ENCODE results near the gene VPS4B. TPM values are rescaled to one million over a fixed set of nuclear protein-coding genes. Genes with fewer than 3 reads are reported as not detected.
"Not testable (repeated sequence)": the region's sequence is repeated elsewhere in the genome, so short reads cannot be mapped to it uniquely, and the experiment has no call there.

VPS4B gene
- total RNA-seq, 1 donor from 2014 or later: 78.8 TPM

DNA sequence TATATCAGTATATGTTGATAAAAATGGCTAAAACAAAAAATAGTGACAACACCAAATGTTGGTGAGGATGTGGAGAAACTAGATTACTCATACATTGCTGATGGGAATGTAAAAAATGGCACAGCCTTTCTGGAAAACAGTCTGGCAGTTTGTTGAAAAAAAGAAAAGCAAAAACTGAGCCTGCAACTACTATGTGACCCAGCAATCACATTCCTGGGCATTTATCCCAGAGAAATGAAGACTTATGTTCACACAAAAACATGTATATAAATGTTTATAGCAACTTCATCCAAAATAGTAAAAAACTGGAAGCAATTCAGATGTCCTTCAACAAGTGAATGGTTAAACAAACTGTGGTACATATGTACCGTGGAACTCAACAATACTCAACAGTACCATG lies 47.7 kb downstream of the VPS4B start:
- intact Hi-C loops (cut with micrococcal nuclease): no loop called here

DNA sequence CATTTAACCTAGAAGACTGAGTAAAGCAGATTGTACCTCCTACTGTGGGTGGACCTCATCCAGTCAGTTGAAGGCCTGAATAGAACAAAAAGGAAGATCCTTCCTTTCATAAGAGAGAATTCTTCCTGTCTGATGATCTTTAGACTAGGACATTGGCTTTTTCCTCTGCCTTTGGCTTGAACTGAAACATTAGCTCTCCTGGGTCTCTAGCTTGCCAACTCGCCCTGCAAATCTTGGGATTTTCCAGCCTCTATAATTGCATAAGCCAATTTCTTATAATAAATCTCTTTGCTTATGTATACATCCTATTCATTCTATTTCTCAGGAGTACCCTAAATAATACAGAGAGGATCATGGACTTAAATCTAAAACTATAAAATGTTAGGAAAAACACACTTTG lies 49.1 kb downstream of the VPS4B start:
- intact Hi-C loops (cut with micrococcal nuclease): no loop called here

DNA sequence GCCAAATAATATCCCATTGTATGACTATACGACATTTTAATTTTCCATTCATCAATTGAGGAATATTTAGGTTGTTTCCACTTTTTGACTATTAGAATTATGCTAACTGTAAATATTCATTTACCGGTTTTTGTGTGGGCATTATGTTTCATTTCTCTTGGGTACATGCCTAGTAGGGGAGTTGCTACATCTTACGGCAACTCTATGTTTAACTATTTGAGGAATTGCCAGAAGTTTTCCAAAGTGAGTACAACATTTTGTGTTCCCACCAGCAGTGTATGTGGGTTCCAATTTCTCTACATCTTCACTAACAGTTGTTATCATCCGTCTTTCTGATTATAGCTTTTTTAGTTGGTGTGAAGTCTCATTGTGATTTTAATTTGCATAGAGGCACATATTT lies 53.7 kb downstream of the VPS4B start:
- intact Hi-C loops (cut with micrococcal nuclease): loop anchor here (5.0 kb wide), 2 partner anchors 34 to 1181 kb away; partner anchors contain the start of genes PIGN and RELCH

DNA sequence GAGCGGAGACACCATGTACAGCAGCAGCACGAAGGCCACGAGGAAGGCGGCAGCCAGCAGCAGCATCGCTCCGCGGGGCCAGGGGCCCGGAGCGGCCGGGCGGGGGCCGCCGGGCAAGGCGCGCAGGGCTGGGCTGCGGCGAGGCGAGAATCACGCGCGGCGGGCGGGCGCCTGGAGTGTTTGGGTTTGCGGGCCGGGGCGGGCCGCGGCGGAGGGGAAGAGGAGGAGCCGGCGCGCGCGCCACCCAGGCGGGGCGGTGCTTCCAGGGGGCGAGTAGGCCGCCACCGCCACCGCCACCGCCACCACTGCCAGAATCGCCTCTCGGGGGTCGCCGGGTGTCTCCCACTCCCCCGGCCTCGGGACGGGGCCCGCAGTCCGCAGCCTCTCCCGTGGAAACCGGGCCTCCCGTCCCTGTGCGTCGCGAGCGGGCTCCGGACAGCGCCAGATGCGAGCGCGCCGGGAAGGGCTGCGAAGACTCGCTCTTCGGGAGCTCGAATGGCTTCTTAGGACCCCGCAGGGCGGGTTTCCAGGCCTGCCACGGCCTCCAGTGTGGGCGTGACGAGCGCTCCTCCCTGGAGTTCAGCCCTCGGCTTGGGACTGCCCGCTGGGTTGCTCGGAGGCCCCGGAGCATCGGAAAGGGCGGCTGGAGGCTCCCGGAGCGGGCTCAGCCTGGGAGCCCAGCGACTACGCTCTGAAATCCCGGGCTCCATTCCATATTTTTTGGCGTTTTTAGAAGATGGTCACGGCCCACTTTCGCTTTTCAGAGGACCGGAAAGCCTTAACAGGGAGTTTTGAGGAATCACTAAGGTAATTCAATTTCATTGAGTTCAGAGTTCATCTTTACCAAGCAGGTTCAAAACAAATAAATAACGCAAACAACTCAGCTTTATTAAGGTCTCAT lies 55.0 kb downstream of the VPS4B start, which contains the start of gene KDSR:
Gene KDSR, minus strand, starts transcription at position 154 of the 901 bp plus-strand sequence. Its CDS starts 88 bp downstream, at position 66.
- intact Hi-C loops (cut with micrococcal nuclease): loop anchor here (1.0 to 5.0 kb wide), 7 partner anchors 12 to 1180 kb away; partner anchors contain the start of genes PHLPP1, PIGN, RELCH and VPS4B

DNA sequence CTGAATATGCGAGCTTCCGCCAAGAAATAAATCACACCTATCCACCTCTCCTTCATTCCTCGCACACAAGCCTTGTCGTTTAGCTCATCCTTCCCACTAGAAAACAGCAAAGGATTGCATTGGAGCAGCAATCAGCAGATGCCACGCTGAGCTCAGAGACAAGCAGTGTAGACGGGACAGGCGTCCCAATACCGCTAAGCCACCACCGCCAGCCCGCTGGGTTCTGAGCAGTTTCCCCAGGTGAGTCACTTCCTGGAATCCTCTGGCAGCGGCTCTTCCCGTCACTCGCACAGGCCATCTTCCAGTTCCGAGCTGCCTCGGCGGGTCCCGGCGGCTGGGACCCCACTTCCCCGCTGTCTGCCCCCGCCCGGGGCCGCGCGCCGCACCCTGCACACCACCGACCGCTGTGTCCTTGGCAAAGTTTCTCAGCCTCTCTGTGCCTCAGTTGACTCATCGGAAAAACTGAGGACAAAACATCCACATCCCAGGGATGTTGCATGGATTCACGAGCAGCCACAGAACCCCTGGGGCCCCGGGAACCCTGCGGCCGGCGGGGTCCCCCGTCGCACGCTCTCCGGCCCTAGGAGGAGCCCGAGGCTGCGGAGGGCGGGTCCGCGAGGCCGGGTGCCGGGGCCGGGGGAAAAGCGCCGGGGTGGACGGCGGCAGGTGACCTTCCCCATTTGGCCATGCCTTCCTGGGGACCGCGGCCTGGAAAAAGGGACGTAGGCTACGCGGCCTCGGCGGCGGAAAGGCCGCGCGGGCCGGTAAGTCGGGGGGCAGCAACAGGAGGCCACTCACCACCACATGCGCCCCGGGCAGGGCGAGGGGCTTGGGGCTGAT lies 55.8 kb downstream of the VPS4B start:
- intact Hi-C loops (cut with micrococcal nuclease): loop anchor here (1.0 to 5.0 kb wide), 8 partner anchors 13 to 1179 kb away; partner anchors contain the start of genes PHLPP1, PIGN, RELCH and VPS4B

DNA sequence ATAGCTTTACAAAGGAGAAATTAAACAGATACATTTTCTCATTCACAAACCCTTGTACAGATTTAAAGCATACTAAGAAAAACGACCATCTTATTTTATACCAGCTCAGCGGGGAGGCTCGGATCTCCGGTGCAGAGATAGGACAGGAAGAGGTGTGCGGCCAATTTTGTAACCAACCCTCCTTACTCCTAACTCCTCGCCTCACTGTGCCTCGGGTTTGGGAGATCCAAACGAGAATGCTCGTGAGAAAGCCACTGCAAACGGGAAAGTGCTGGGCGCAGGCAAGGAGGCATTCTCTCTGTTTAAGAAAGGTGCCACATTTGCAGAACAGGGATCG lies 56.4 kb downstream of the VPS4B start:
- intact Hi-C loops (cut with micrococcal nuclease): loop anchor here (1.0 to 5.0 kb wide), 6 partner anchors 36 to 1179 kb away; partner anchors contain the start of genes PHLPP1, PIGN and RELCH

DNA sequence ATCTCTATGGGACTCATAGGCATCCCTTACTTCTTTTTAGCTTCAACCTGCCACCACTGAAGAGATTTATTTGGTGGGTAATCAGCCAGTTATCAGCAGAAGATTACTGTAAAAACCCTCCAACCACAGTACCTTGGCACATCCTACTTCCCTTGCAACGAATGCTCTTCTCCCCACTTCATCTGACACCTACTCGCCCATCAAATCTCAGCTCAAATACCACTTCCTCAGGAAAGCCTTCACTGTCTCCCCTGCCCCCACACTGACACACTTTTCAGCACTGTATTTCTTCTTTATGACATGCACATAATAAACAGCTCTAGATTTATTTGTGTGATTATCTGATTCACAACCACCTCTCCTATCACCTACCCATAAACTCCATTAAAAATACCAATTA lies 58.3 kb downstream of the VPS4B start:
- intact Hi-C loops (cut with micrococcal nuclease): no loop called here

DNA sequence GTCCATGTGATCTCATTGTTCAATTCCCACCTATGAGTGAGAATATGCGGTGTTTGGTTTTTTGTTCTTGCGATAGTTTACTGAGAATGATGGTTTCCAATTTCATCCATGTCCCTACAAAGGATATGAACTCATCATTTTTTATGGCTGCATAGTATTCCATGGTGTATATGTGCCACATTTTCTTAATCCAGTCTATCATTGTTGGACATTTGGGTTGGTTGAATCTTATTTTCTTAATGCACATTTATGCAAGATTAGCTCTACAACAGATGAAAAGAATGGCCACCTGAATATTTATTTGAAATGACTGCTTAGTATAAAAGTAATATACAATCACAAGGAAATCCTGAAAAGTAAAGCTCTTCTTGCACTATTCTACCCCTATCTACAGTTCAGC lies 58.9 kb downstream of the VPS4B start:
- intact Hi-C loops (cut with micrococcal nuclease): not testable (repeated sequence)

DNA sequence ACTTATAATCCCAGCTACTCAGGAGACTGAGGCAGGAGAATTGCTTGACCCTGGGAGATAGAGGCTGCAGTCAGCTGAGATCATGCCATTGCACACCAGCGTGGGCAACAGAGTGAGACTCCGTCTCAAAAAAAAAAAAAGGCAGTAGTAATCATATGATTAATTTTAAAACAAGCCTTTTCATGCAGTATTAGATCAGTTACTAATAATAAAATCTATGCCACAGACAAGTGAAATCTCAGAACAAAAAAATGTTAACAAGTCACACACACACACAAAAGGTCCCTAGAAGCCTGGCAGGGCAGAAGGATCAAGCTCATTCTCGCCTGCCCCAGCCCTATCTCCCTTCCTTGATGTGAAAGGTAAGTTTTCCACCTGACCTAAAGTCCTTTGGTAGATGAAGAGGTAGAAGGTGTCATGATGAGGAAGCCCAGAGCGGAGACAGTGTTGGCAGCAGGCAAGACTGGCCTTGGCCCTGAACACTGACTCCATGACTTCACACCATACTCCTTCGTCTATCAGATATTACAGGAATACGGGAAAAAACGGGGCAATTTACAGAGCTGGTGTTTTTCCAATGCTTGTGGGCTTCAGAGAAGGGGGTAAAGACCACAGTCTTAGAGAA lies 65.9 kb downstream of the VPS4B start:
- intact Hi-C loops (cut with micrococcal nuclease): no loop called here

DNA sequence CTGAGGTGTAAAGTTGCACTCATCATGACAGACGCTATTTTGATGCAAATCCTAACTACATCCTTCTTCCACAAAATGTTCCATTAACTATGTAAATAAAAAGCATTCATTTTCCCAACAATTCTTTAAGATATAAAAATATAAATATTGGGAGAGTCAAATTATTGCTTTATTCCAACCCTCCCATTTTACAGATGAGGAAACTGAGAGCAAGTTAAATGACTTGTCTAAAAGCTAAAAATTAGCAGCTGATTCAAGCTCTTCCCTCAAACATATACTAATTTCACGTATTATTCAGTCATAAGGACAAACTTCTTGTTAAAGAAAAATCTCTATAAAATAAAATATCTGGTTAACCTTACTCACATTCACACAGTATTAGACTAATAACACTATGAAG lies 72.0 kb downstream of the VPS4B start:
- intact Hi-C loops (cut with micrococcal nuclease): no loop called here

DNA sequence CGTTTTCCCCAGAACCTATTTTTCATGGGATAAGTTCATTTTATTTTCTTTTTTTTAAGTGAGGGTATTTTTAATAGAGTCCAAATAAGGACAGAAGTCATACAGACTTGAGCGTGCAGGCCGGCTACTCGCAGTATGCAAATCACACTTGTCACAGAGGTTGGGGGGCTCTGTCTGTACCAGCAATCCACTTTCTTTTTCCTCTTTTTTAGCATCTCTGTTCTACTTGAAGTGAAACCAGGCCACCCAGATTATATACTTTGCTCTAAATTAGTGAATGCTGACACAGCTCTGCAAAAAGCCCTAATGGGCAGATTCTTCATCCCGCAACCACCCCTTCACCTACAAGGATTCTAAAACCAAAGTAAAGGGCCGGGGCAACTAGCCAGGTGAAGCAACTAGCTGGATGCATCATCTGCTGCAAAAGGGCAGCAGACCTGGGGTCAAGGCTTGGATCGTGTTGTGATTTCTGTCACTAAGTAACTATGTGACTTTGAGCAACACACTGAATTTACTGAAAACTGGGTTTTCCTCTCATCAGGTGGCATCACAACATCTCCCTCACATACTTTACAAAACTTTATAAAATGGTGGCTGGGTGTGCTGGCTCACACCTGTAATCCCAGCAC lies 73.7 kb downstream of the VPS4B start:
- intact Hi-C loops (cut with micrococcal nuclease): no loop called here

DNA sequence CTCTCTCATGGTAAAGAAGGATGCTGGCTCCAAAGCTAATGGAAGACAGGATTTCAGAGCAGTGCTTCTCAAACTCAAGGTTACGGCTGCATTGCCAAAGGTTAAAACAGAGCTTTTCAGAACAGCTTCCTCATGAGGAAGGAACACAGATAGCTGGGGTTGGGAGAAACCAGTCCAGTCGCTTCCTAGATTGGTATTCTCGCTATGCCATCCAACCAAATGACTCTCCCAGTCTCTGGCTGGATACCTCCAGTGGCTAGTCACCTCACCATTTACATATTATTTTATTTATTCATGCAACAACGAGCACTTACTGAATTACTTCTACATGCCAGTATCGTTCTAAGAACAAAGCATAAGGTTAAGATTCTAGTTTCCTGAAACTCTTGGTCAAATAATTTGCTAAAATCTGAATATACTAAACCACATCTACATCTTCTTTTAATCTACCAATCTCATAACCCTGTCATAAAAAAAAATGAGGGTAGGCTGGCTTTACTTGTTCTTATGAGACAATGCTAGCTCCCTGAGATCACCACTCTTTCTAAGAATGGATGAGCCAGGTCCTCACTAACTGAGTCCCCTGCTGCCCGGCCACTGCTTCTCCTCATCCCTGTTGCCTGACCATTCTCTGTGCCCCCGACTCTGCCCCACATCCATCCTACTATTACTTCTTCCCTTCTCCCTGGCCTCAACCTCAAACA lies 75.6 kb downstream of the VPS4B start:
- intact Hi-C loops (cut with micrococcal nuclease): no loop called here

DNA sequence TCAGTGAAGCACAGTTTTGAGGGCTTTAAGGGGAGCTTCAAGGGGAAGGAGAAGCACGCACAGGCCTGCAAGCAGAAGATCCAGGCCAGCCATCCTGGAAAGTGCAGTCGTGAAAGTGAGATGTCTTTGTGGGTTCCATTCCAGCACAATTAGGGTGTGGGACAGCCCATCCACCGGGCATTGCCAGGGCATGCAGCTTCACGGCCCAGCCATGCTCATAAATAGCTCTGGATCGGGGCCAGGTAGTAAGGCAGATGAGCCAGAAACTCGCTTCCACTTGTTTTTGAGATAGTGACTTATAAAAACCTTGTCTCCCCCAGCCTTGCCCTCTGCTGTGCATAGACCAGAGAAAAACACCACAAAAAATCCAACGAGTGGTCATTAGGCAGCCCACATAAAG lies 76.2 kb downstream of the VPS4B start:
- intact Hi-C loops (cut with micrococcal nuclease): no loop called here

DNA sequence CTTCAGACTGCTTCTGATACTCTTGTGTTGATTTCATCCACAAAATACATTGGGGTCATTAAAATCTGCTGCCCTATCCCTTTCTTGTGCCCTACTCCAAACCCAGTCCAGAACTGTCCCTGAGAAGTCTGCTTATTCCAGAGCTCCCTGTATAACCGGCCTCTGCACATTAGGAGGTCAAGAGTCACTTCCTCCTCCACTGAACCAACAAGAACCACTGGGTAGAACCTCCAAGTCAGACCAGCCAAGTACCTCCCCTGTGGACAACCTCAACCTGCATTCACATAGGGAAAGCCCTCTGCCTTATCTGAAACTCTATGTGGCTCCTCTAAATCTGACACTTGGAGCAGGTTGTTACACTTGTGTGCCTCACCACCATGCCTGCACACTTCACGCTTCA lies 77.4 kb downstream of the VPS4B start:
- intact Hi-C loops (cut with micrococcal nuclease): no loop called here

DNA sequence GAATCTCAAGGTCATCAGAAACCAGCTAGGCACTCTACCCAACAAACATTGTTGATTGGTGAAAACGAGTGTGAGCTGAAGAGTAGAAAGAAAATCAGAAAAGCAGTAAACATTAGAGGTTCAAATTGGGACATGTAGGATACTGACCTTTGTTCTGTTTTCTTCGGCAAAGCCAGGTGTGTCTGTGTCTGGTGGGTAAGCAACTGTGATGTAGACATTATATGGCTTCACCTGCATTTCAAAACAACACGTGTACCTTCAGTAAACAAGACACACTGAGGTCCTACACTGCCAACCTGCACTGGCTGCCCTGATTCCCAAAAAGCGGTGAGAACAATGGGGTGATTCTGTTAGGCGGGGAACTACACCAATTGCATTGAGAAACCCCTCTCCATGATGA lies 78.0 kb downstream of the VPS4B start:
- intact Hi-C loops (cut with micrococcal nuclease): no loop called here

DNA sequence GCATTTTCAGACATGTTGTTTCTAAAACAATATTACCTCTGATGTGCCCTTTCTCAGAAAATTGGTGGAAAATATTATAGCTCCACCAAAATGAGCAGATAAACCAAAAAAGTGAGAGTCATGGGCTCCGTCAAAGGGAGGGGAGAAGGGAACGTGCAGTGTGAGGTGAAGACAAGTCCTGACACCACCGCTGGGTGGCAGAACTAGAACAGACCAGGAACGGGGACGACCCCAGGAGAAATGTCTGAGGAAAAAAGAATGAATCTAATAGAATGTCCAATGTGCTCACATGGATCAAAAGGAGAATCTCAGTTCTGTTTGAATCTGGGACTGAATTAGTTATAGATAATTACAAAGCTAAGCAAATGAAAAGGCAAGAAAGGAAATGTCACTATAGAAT lies 80.1 kb downstream of the VPS4B start:
- intact Hi-C loops (cut with micrococcal nuclease): loop anchor here (1.0 kb wide), 1 partner anchor 97 kb away; no protein-coding TSS in a partner anchor

DNA sequence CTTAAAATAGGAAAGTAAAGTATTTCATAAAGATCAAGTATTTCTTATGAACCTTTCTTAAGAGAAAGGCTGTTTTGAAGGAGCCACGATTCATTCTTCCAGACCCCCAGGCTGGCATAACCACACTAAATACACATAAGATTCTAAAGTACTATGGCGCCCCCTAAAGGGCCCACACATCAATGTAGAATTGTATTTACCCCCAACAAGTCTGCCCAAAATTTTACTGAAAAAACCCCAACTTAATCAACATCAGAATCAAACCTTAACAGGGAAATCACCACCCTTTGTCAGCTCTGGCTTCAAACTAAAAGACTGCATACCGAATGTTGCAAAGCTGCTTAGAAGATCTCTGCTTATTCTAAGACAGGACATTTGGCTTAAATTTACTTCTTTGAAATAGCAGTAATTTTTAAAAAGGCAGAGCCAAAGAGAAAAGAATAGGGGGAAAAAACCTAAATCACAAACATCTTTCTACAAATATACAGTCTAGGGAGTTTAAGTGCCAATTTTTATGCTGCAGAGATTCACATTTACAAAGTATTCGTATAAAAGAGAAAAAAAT lies 82.3 kb downstream of the VPS4B start:
- intact Hi-C loops (cut with micrococcal nuclease): loop anchor here (1.0 kb wide), 1 partner anchor 324 kb away; no protein-coding TSS in a partner anchor
